GM20000 (cell line): ENCODE measurements around the gene MMD2.
"Not testable (repeated sequence)": the region's sequence is repeated elsewhere in the genome, so short reads cannot be mapped to it uniquely, and the experiment has no call there.

ENCODE experiments used
- DNase-seq: peaks from one replicate; pipeline ENCODE4 v3.0.0; 2012; ENCODE audit warnings: low spot score
- TF ChIP-seq, protein P1 (sequence below): IDR thresholded peaks from 2 replicates; pipeline ENCODE4 v1.5.1; 2012; ENCODE audit warnings: mild to moderate bottlenecking, control low read depth; ENCODE audit errors: extremely low read depth, missing control alignments

The MMD2 gene

GRCh38 chr7:4906682-4907081 is 52.3 kb downstream of the MMD2 start:
- DNase-seq: no peak
- TF ChIP-seq, protein P1, sequence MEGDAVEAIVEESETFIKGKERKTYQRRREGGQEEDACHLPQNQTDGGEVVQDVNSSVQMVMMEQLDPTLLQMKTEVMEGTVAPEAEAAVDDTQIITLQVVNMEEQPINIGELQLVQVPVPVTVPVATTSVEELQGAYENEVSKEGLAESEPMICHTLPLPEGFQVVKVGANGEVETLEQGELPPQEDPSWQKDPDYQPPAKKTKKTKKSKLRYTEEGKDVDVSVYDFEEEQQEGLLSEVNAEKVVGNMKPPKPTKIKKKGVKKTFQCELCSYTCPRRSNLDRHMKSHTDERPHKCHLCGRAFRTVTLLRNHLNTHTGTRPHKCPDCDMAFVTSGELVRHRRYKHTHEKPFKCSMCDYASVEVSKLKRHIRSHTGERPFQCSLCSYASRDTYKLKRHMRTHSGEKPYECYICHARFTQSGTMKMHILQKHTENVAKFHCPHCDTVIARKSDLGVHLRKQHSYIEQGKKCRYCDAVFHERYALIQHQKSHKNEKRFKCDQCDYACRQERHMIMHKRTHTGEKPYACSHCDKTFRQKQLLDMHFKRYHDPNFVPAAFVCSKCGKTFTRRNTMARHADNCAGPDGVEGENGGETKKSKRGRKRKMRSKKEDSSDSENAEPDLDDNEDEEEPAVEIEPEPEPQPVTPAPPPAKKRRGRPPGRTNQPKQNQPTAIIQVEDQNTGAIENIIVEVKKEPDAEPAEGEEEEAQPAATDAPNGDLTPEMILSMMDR: no peak

- TF ChIP-seq, protein P1: no peak
- no peak for DNase-seq
Measured at GRCh38 chr7:4905171-4905570, 53.8 kb downstream of the MMD2 start.

- TF ChIP-seq, protein P1: no peak
- no peak for DNase-seq
Measured at GRCh38 chr7:4904346-4904745, 54.6 kb downstream of the MMD2 start.

DNA sequence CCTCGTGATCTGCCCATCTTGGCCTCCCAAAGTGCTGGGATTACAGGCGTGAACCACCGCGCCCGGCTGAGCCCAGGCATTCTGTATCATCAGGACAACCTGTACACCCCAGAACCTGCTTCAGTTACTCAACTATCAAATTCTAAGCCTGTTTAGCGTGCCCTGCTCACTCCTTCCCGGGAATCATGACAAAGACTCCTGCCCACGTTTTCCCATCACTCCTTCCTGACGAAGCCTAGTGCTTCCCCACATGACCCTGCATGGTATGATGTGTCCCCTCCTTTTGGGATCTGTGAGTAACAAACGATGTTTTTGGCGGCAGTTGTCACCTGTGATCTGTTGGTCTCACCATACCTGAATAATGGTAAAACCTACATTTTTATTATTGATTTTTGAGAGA is 63.2 kb downstream of the MMD2 start:
- TF ChIP-seq, protein P1: no peak
- no peak for DNase-seq

GRCh38 chr7:4894482-4894881 is 64.5 kb downstream of the MMD2 start:
- no peak for DNase-seq
- TF ChIP-seq, protein P1: no peak

DNA sequence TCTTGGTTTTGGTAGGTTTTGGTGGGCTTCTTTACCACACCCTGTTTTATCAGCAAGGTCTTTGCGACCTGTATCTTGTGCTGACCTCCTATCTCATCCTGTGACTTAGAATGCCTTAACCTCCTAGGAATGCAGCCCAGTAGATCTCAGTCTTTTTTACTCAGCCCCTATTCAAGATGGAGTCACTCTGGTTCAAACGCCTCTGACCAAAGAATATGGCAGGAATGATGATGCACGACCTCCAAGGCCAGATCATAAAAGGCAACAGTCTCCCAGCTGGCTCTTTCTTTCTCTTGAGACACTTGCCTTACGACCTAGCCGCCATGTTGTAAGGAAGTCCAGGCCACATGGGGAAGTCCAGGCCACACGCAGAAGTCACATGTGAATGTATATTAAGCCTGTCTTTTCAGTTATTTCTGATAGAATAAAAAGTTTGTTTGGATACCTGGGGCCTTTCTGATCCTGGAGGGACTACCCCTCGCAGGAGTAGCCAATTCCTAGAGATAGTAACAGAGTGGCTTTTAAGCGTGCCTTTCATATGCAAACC is 65.0 kb downstream of the MMD2 start:
- TF ChIP-seq, protein P1: no peak
- no peak for DNase-seq

DNA sequence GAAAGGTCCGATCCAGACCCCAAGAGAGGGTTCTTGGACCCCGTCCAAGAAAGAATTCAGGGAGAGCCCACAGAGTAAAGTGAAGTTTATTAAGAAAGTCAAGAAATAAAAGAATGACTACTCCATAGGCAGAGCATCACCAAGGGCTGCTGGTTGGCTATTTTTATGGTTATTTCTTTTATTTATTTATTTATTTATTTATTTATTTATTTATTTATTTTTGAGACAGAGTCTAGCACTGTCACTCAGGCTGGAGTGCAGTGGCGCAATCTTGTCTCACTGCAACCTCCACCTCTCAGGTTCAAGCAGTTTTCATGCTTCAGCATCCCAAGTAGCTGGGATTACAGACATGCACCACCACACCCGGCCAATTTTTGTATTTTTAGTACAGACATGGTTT is 65.8 kb downstream of the MMD2 start:
- not testable (repeated sequence) for DNase-seq

DNA sequence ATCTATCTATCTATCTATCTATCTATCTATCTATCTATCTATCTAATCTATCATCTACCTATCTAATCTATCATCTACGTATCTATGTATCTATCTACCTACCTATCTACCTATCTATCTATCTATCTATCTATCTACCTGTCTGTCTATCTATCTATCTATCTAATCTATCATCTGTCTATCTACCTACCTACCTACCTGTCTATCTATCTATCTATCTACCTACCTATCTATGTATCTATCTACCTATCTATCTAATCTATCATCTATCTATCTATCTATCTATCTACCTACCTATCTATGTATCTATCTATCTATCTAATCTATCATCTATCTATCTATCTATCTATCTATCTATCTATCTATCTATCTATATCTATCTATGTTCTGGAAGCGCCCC is 67.5 kb downstream of the MMD2 start:
- not testable (repeated sequence) for DNase-seq

GRCh38 chr7:4889682-4890081 is 69.3 kb downstream of the MMD2 start:
- no peak for DNase-seq
- TF ChIP-seq, protein P1: no peak
